Spinal cord (tissue), 10 donors: Measurements from ENCODE around the gene SPARC. TPM values are rescaled to one million over a fixed set of nuclear protein-coding genes. Genes with fewer than 3 reads are reported as not detected.
A peak's percentile ranks its signal among the peaks of the same experiment; 100 is the strongest.

Source experiments
- DNase-seq, 6 donors: peaks; one replicate each; pipeline versions ENCODE4 v3.0.0 to v3.0.0-alpha.2; 2013 to 2015; ENCODE audit warnings: low spot score in 6 of 6, low read depth in 4 of 6
- H3K27ac ChIP-seq: one replicate; pipeline ENCODE4 v1.5.1; 2013; ENCODE audit warnings: low read depth, low read length, control low read depth
- H3K27me3 ChIP-seq: one replicate; pipeline ENCODE4 v1.6.1; 2013; ENCODE audit warnings: low read length; ENCODE audit not compliant: control insufficient read depth, insufficient read depth
- H3K36me3 ChIP-seq: one replicate; pipeline ENCODE4 v1.6.1; 2013; ENCODE audit warnings: low read length; ENCODE audit not compliant: control insufficient read depth, insufficient read depth
- H3K4me1 ChIP-seq: one replicate; pipeline ENCODE4 v1.6.1; 2013; ENCODE audit warnings: low read length; ENCODE audit not compliant: control insufficient read depth, insufficient read depth
- H3K4me3 ChIP-seq: one replicate; pipeline ENCODE4 v1.5.1; 2013; ENCODE audit warnings: low read depth, low read length, control low read depth
- H3K9me3 ChIP-seq: one replicate; pipeline ENCODE4 v1.6.1; 2013; ENCODE audit warnings: low read length; ENCODE audit not compliant: control insufficient read depth, insufficient read depth
- WGBS: methylation state at CpG from one replicate; pipeline ENCODE4 v1.1.5; 2013; ENCODE audit warnings: missing lambda C conversion rate; ENCODE audit not compliant: insufficient coverage; 5-methylcytosine and 5-hydroxymethylcytosine counted together
- polyA plus RNA-seq, 2 donors: library from polyadenylated mRNA; unstranded; fragments of 120-200 nt; gene quantifications; one replicate each; pipeline ENCODE4 v1.2.1, GENCODE V29; 2013; ENCODE audit not compliant: insufficient read length in 2 of 2
- total RNA-seq, 2 donors: library from RNA; depleted of rRNA in 1 of 2; stranded (reverse); fragments of 120-200 nt in 1 of 2; fragments of >200 nt in 1 of 2; gene quantifications; one replicate each; pipeline versions ENCODE4 v1.2.3 to v1.2.4, GENCODE V29; 2013 to 2014
- donor health status: healthy.

Gene SPARC
- total and polyA plus RNA-seq, 4 donors, result 1,307 to 4,374 (median 2,290) TPM

DNA sequence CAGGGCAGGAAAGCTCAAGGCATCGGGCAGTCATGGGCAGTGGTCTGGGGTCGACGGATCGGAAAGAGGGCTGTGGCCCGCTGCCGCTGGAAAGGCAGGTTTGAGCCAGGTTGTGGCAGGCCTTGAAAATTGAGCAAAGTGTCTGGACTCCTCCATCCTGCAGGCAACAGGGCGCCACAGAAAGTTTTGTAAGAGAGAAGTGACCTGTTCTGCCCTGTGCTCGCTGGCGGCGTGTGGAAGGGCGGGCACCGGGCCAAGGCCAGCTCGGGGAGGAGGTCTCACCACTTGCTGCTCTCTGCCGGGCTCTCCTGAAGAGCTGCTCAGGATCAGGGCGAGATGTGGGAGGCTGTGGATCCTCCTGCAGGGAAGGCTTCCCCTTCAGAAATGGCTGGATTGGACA is 54.2 kb downstream of the SPARC start:
- WGBS, result 58% methylated on average over 13 of the region's 15 CpGs

DNA sequence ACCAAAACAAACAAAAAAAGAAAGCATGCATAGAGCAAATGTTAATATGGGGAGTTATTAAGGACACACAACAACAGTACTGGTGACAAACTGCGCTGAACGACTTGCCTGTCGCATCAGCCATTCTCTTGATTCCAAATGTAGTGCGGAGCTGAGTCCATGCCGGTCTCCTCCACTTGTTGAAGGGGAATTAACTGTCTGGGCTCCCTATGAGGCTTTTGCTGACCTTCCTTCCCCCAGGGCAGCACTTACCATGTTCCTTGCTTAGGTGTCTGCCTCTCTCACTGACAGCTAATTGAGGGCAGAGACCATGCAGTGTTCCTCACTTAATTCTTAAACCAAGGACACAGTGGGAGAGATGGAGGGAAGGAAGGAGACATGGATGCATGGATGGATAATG is 54.8 kb downstream of the SPARC start:
- Histone ChIP-seq H3K4me1 (peaks cover 9% of the 10 kb centered on the region), H3K27me3 (no peaks in the 10 kb centered on the region)
- WGBS, result 90% methylated on average over 4 of the region's 5 CpGs

More for the DNA sequence above, 54.2 kb downstream of the SPARC start:
- Histone ChIP-seq H3K27me3 (no peaks in the 10 kb centered on the region), H3K9me3 (no peaks in the 10 kb centered on the region), H3K4me3 (no peak overlapping the region), H3K36me3 (no peaks in the 10 kb centered on the region), H3K27ac (no peak overlapping the region), H3K4me1 (peaks cover 9% of the 10 kb centered on the region)
- DNase-seq, result no peak

DNA sequence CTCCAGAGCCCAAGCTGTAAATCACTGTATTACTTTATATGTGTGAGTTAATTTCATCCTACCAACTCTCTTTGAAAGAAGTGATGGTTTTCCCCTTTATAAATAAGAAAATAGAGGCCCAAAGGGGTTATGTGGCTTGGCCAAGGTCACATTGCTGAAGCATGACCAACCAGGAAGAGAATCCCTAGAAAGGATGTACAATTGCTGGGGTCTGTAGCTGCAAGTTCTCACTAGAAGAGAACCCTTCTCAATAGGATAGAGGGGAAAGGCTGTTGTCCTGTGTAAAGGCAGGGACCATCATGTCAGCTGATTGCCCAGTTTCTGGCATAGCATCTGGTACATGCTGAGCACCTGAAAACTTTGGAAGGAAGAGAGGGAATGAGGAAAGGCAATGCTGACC is 56.6 kb downstream of the SPARC start:
- H3K36me3 ChIP-seq, result no peaks in the 10 kb centered on the region
- H3K4me3 ChIP-seq, result no peak overlapping the region
- peaks cover 9% of the 10 kb centered on the region for H3K4me1 ChIP-seq
- H3K27me3 ChIP-seq, result no peaks in the 10 kb centered on the region
- H3K9me3 ChIP-seq, result no peaks in the 10 kb centered on the region
- no peak for DNase-seq
- no peak overlapping the region for H3K27ac ChIP-seq

More for the DNA sequence above, 54.8 kb downstream of the SPARC start:
- H3K27ac ChIP-seq, result no peak overlapping the region
- no peaks in the 10 kb centered on the region for H3K9me3 ChIP-seq
- H3K4me3 ChIP-seq, result no peak overlapping the region
- no peak for DNase-seq
- H3K36me3 ChIP-seq, result no peaks in the 10 kb centered on the region

DNA sequence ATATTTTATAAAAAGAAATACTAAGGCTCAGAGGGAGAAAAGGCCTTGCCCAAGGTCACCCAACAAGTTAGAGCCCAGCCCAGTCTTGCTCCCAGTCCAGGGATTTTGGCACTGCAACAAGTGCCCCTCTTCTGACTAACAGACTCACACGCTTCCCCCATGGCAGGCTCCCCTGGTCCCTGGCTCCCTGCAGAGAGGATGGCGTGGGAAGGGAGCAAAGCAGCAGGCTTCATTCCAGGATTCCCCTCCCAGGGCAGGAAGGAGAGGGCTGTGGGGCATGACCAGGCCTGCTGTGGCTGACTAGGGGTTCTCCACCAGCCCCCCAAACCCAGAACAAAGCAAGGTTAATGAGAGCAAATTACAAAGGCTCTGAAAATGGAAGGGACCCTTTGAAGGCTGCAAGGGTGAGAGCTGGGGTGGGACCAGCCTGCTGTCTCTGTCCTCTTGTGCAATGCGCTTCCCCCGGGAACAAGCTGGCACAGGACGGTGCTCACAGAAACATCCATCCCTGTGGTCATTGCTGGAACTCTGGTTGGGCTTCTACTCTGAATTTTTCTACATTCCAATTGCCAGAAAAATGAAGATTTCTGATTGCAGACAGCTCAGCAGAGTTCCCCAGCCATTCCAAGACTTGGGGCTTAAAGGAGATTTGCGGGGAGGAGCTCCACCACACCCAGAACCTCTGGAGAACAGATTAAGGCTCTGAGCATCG is 58.4 kb downstream of the SPARC start:
- H3K27me3 ChIP-seq, result no peaks in the 10 kb centered on the region
- H3K27ac ChIP-seq, result no peak overlapping the region
- no peak overlapping the region for H3K4me3 ChIP-seq
- H3K4me1 ChIP-seq, result peaks cover 13% of the 10 kb centered on the region
- no peak for DNase-seq
- no peaks in the 10 kb centered on the region for H3K9me3 ChIP-seq
- 76% methylated on average over 5 of the region's 7 CpGs for WGBS
- H3K36me3 ChIP-seq, result no peaks in the 10 kb centered on the region

DNA sequence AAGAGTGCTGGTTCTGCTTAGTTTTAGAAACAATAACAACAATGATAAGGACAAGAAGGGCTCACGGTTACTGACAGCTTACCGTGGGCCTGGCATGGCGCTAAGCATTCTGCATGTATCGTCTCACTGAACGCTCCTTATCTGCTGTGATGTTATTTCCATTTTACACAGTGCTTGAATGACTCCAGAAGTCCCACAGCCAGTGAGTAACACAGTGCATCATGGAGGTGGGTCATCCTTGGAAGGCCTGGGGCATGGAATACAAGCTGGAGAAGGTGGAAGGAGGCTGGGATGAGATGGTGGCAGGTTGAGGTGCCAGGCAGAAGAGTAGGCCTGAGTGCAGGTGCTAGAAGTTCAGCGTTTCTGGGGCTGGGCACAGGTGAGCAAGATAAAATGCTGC is 59.1 kb downstream of the SPARC start:
- H3K27ac ChIP-seq, result no peak overlapping the region
- WGBS, result 83% methylated on average over 4 of the region's 6 CpGs
- H3K9me3 ChIP-seq, result no peaks in the 10 kb centered on the region
- DNase-seq, result no peak
- H3K27me3 ChIP-seq, result no peaks in the 10 kb centered on the region
- H3K4me3 ChIP-seq, result no peak overlapping the region
- no peaks in the 10 kb centered on the region for H3K36me3 ChIP-seq
- peaks cover 15% of the 10 kb centered on the region for H3K4me1 ChIP-seq

DNA sequence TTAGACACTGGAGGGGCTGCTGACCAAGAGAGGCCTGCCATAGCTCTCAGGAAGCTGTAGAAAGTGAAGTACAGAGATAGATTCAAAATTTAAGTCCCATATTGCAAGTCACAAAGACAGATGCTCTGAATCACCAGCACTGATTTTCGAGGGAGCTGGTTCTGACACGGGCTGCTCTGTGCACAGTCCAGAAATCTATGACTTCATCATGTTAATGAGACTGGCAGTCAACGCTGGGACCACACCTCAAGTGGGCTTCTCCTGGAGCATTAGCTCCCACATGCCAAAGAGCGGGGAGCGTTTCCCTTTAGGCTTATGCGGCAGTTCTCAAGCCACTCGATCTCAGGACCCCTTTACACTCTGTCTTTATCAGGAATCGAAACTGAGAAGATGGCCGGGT is 61.4 kb downstream of the SPARC start:
- Histone ChIP-seq H3K4me3 (no peak overlapping the region), H3K36me3 (no peaks in the 10 kb centered on the region), H3K9me3 (no peaks in the 10 kb centered on the region), H3K4me1 (peaks cover 17% of the 10 kb centered on the region), H3K27me3 (no peaks in the 10 kb centered on the region), H3K27ac (no peak overlapping the region)
- WGBS, result 75% methylated on average over 7 of the region's 9 CpGs
- no peak for DNase-seq

DNA sequence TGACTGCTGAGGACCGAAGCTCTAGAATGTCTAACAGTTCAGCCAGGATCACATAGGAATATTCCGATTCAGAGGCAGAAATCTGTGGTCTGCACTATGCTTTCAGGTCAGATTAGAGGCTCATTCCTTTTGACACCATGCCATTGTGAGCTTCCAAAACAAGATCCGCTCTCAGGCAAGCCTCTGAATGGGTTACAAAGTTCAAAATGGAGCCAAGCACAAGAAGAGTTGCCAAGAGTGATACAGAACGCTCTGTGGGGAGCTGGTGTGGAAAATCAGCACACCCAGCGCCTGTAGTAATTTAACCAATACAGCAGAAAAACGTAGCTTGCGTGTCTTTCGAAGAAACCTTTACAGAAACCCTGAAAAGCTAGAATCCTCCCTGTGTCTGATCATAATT is 62.2 kb downstream of the SPARC start:
- no peaks in the 10 kb centered on the region for H3K9me3 ChIP-seq

DNA sequence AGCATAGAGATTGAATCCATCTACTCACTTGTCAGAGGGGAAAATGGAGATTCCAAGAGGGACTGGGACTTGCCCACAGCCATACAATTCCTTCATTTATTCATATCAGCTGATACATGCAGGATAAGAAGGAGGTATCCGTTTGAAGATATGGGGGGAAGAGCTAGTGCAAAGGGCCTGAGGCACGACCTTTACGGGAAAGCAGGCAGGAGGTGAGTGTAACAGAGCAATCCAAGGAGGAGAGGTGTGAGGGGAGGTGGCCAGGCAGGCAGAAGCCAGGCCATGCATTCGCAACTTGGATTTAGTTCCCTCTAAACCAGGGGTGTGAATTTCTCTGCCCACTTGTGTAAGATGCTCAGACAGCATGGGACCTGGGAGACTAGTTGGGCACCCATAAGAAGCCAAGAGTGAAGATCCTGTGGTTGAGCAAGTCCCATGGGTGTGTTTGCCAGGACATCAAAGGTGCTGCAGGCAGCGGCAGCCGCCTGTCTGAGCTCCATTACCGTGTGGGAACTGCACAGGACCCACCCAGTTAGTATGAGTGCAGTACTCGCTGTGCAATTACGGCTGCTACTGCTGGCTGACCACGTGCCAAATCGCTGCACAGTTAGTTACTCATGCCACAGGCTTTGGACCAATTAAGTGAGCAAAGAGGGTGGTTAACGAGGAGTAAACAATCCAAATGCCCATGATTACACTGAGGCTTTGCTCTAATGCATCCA is 64.2 kb downstream of the SPARC start:
- Histone ChIP-seq H3K4me3 (no peak overlapping the region), H3K27ac (no peak overlapping the region), H3K27me3 (no peaks in the 10 kb centered on the region), H3K36me3 (no peaks in the 10 kb centered on the region), H3K9me3 (no peaks in the 10 kb centered on the region), H3K4me1 (peaks cover 7% of the 10 kb centered on the region)
- 68% methylated on average over 11 of the region's 12 CpGs for WGBS
- peak in 2 of 6 donors; percentile 57 to 71 for DNase-seq

More for the DNA sequence above, 62.2 kb downstream of the SPARC start:
- Histone ChIP-seq H3K27ac (peak overlapping the region; percentile 16), H3K4me3 (no peak overlapping the region), H3K4me1 (peaks cover 17% of the 10 kb centered on the region), H3K27me3 (no peaks in the 10 kb centered on the region), H3K36me3 (no peaks in the 10 kb centered on the region)
- WGBS, result 22% methylated on average over 3 of the region's 8 CpGs
- DNase-seq, result peak; percentile 21 to 88 (median 46)

DNA sequence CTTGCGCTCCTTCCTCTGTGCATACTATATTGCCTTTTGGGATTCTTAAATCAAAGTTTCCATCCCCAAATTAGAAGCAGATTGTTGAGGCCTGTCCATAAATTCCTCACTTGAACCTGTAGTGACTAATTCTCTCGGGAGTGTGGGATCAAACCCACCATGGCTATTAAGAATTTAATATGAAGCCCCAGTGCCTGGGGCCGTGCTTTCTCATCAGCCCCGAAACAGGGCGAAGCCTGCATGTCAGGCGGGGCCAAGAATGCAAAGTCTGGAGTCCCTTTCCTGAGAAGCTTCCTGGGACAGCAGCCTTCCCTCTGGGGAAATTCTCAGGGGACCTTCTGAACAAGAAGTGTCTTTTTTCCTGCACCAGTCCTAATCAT is 66.3 kb downstream of the SPARC start:
- no peak overlapping the region for H3K27ac ChIP-seq
- no peaks in the 10 kb centered on the region for H3K9me3 ChIP-seq
- no peaks in the 10 kb centered on the region for H3K36me3 ChIP-seq
- H3K4me1 ChIP-seq, result peaks cover 7% of the 10 kb centered on the region
- WGBS, result 88% methylated on average over 6 of the region's 6 CpGs
- no peak for DNase-seq
- no peak overlapping the region for H3K4me3 ChIP-seq
- H3K27me3 ChIP-seq, result no peaks in the 10 kb centered on the region
